GM23248 (cell line): ENCODE results near the gene SEC11C. TPM values are rescaled to one million over a fixed set of nuclear protein-coding genes. Genes with fewer than 3 reads are reported as not detected.
"Not testable (repeated sequence)": the region's sequence is repeated elsewhere in the genome, so short reads cannot be mapped to it uniquely, and the experiment has no call there.

Source experiments
- DNase-seq: peaks from one replicate; pipeline ENCODE4 v3.0.0-alpha.2; 2015
- H2AFZ ChIP-seq: fragments of 200-600 bp; sonication (generic); 2 replicates; pipeline ENCODE4 v1.6.1; 2016; ENCODE audit warnings: antibody characterized with exemption
- H3F3A ChIP-seq: fragments of 200-600 bp; sonication (generic); 2 replicates; pipeline ENCODE4 v1.6.1; 2016; ENCODE audit warnings: mild to moderate bottlenecking, antibody characterized with exemption, mixed run types; ENCODE audit not compliant: insufficient read depth
- H3K27ac ChIP-seq: fragments of 200-600 bp; sonication (generic); 2 replicates; pipeline ENCODE4 v1.5.1; 2016; ENCODE audit warnings: mild to moderate bottlenecking
- H3K27me3 ChIP-seq: fragments of 200-600 bp; sonication (generic); replicated peaks from 2 replicates; pipeline ENCODE4 v1.6.1; 2016; ENCODE audit warnings: mild to moderate bottlenecking; ENCODE audit not compliant: insufficient read depth
- H3K36me3 ChIP-seq: fragments of 200-600 bp; sonication (generic); 2 replicates; pipeline ENCODE4 v1.6.1; 2016; ENCODE audit warnings: low read depth, mild to moderate bottlenecking
- H3K4me1 ChIP-seq: fragments of 200-600 bp; sonication (generic); 2 replicates; pipeline ENCODE4 v1.6.1; 2016; ENCODE audit warnings: mild to moderate bottlenecking; ENCODE audit not compliant: insufficient read depth
- H3K4me2 ChIP-seq: fragments of 200-600 bp; sonication (generic); one replicate; pipeline ENCODE4 v1.6.1; 2016; ENCODE audit warnings: mild to moderate bottlenecking; ENCODE audit not compliant: unreplicated experiment
- H3K4me3 ChIP-seq: fragments of 200-600 bp; sonication (generic); 2 replicates; pipeline ENCODE4 v1.5.1; 2016; ENCODE audit warnings: mild to moderate bottlenecking
- H3K79me2 ChIP-seq: fragments of 200-600 bp; sonication (generic); 2 replicates; pipeline ENCODE4 v1.6.1; 2016; ENCODE audit warnings: mild to moderate bottlenecking; ENCODE audit not compliant: insufficient read depth
- H3K9ac ChIP-seq: fragments of 200-600 bp; sonication (generic); 2 replicates; pipeline ENCODE4 v1.6.1; 2016; ENCODE audit warnings: mild to moderate bottlenecking
- H3K9me2 ChIP-seq: fragments of 200-600 bp; sonication (generic); 2 replicates; pipeline ENCODE4 v1.6.1; 2016; ENCODE audit warnings: mixed run types, mild to moderate bottlenecking, moderate library complexity; ENCODE audit not compliant: insufficient read depth
- H3K9me3 ChIP-seq: fragments of 200-600 bp; sonication (generic); one replicate; pipeline ENCODE4 v1.6.1; 2017; ENCODE audit warnings: low read depth
- H4K20me1 ChIP-seq: fragments of 200-600 bp; sonication (generic); 2 replicates; pipeline ENCODE4 v1.6.0; 2016; ENCODE audit not compliant: insufficient read depth
- EZH2 ChIP-seq: fragments of 200-600 bp; sonication (generic); IDR thresholded peaks from 2 replicates; pipeline ENCODE4 v1.6.1; 2018; ENCODE audit warnings: antibody characterized with exemption, mild to moderate bottlenecking; ENCODE audit not compliant: insufficient read depth, poor library complexity, severe bottlenecking
- EZH2phosphoT487 ChIP-seq: fragments of 200-600 bp; sonication (generic); IDR thresholded peaks from 2 replicates; pipeline ENCODE4 v1.6.1; 2018; ENCODE audit warnings: antibody characterized with exemption, moderate library complexity, mild to moderate bottlenecking, low read depth; ENCODE audit not compliant: insufficient read depth
- WGBS, 2 experiments: methylation state at CpG; one replicate each; pipeline ENCODE4 v1.1.6; 2015 to 2017; ENCODE audit warnings: low lambda C conversion rate in 2 of 2, low coverage in 1 of 2; ENCODE audit errors: missing lambda C conversion rate in 2 of 2; 5-methylcytosine and 5-hydroxymethylcytosine counted together
- in situ Hi-C: fragments of 300-500 bp; cut with MboI; formaldehyde crosslinking; loops from 2 replicates; pipeline ENCODE4 v1.15.0; 2020
- polyA plus RNA-seq: library from polyadenylated mRNA; unstranded; fragments of >200 nt; fragmentation: Nextera tagmentation; extraction: Ambion mirVana; gene quantifications from 2 replicates; pipeline ENCODE4 v1.2.1, GENCODE V29; 2016
- total RNA-seq: library from RNA; depleted of rRNA; stranded (reverse); fragments of >200 nt; shearing (Covaris generic); gene quantifications from 2 replicates; pipeline ENCODE4 v1.2.3, GENCODE V29; 2014

SEC11C gene
- total and polyA plus RNA-seq, 2 experiments from 2014 or later: 7.7 to 63.9 TPM

GRCh38 chr18:59142274-59142673, 2.6 kb downstream of the SEC11C start:
- H3K36me3 ChIP-seq: no peaks in the 10 kb centered on the region
- H3K9me3 ChIP-seq: no peaks in the 10 kb centered on the region
- no peak overlapping the region for H2AFZ ChIP-seq
- H3K27ac ChIP-seq: no peak overlapping the region
- H3F3A ChIP-seq: peaks cover 3% of the 10 kb centered on the region; the same call in 1 of the 2 replicates
- H3K27me3 ChIP-seq: no peaks in the 10 kb centered on the region
- 67 to 68% methylated on average over 6 of the region's 6 CpGs for WGBS, 2 experiments
- H3K4me1 ChIP-seq: no peaks in the 10 kb centered on the region
- H3K4me3 ChIP-seq: no peak overlapping the region
- no peaks in the 10 kb centered on the region for H3K79me2 ChIP-seq
- TF ChIP-seq EZH2 (no peak), EZH2phosphoT487 (no peak)
- in situ Hi-C loops: no loop called here
- H3K4me2 ChIP-seq: no peak overlapping the region
- H4K20me1 ChIP-seq: no peaks in the 10 kb centered on the region
- DNase-seq: no peak
- no peaks in the 10 kb centered on the region for H3K9me2 ChIP-seq
- no peak overlapping the region for H3K9ac ChIP-seq

- H3K27ac ChIP-seq, H3K9ac ChIP-seq, in situ Hi-C loops, H3K4me3 ChIP-seq, H4K20me1 ChIP-seq, H3K9me3 ChIP-seq, DNase-seq, H3K4me2 ChIP-seq, H3F3A ChIP-seq, H2AFZ ChIP-seq, H3K9me2 ChIP-seq, H3K4me1 ChIP-seq, H3K36me3 ChIP-seq, H3K79me2 ChIP-seq, H3K27me3 ChIP-seq: not testable (repeated sequence)
- WGBS, 2 experiments: 92 to 94% methylated on average over 11 of the region's 11 CpGs
Observed at GRCh38 chr18:59142800-59143416, 3.2 kb downstream of the SEC11C start.

DNA sequence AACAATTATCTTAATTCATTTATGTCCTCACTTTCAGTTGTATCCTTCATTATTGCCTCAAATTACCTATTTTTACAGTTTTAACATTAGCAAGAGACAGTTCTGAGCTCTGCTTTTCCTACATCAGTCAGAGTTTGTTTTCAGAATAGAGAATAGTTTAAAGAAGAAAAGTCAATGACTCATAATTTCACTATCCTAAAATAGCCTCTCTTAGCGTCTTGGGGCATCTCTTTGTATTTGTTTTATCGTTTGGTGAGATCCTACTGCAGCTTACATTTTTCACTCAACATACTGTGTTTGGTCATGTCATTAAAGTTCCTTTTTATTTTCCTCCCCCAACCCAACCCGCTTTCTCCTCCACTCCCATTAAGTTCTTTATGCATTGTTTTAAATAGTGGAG, 3.8 kb downstream of the SEC11C start:
- H4K20me1 ChIP-seq: no peaks in the 10 kb centered on the region
- no peak overlapping the region for H3K27ac ChIP-seq
- no peak overlapping the region for H3K9ac ChIP-seq
- H3K4me1 ChIP-seq: no peaks in the 10 kb centered on the region
- H3K9me3 ChIP-seq: no peaks in the 10 kb centered on the region
- DNase-seq: peak; percentile 31
- TF ChIP-seq EZH2phosphoT487 (no peak), EZH2 (no peak)
- peak overlapping the region; percentile 6 for H3K4me2 ChIP-seq
- WGBS, 2 experiments: 54 to 57% methylated on average over 3 of the region's 3 CpGs
- H3K36me3 ChIP-seq: no peaks in the 10 kb centered on the region
- H3F3A ChIP-seq: peaks cover 3% of the 10 kb centered on the region; the same call in 1 of the 2 replicates
- no peaks in the 10 kb centered on the region for H3K79me2 ChIP-seq
- in situ Hi-C loops: no loop called here
- H3K27me3 ChIP-seq: no peaks in the 10 kb centered on the region
- no peak overlapping the region for H2AFZ ChIP-seq
- H3K9me2 ChIP-seq: no peaks in the 10 kb centered on the region
- no peak overlapping the region for H3K4me3 ChIP-seq

DNA sequence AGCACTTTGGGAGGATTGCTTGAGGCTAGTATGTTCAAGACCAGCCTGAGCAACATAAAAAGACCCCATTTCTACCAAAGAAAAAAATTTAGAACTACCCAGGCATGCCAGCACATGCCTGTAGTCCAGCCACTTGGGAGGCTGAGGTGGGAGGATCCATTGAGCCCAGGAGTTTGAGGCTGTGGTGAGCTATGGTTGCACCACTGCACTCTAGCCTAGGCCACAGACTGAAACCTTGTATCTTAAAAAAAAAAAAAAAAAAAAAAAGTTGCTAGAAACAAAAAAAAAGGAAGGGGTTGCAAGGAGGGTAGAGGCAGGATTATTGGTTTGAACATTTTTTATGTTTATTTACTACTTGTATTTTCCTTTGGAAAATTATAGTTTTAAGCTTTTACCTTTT, 4.8 kb downstream of the SEC11C start:
- DNase-seq: no peak
- Histone ChIP-seq H3K4me3 (no peak overlapping the region), H3K9me3 (no peaks in the 10 kb centered on the region), H3K36me3 (no peaks in the 10 kb centered on the region), H4K20me1 (no peaks in the 10 kb centered on the region), H3K27ac (no peak overlapping the region), H3K79me2 (no peaks in the 10 kb centered on the region), H3K27me3 (no peaks in the 10 kb centered on the region), H3F3A (peaks cover 3% of the 10 kb centered on the region; the same call in 1 of the 2 replicates), H3K9me2 (no peaks in the 10 kb centered on the region), H3K9ac (no peak overlapping the region), H2AFZ (no peak overlapping the region), H3K4me2 (no peak overlapping the region), H3K4me1 (no peaks in the 10 kb centered on the region)
- TF ChIP-seq EZH2: no peak
- in situ Hi-C loops: no loop called here

GRCh38 chr18:59145055-59145454, 5.4 kb downstream of the SEC11C start:
- WGBS, 2 experiments: 80 to 83% methylated on average over 4 of the region's 4 CpGs

More at GRCh38 chr18:59145055-59145454, 5.4 kb downstream of the SEC11C start:
- TF ChIP-seq EZH2phosphoT487 (no peak), EZH2 (no peak)
- in situ Hi-C loops: no loop called here
- no peak for DNase-seq
- no peak overlapping the region for H3K27ac ChIP-seq
- no peaks in the 10 kb centered on the region for H4K20me1 ChIP-seq
- no peaks in the 10 kb centered on the region for H3K27me3 ChIP-seq
- H3K9me2 ChIP-seq: no peaks in the 10 kb centered on the region
- no peak overlapping the region for H3K9ac ChIP-seq
- no peaks in the 10 kb centered on the region for H3K79me2 ChIP-seq
- H3K4me1 ChIP-seq: no peaks in the 10 kb centered on the region
- no peak overlapping the region for H3K4me2 ChIP-seq
- peaks cover 3% of the 10 kb centered on the region; the same call in 1 of the 2 replicates for H3F3A ChIP-seq
- H3K4me3 ChIP-seq: no peak overlapping the region
- H3K36me3 ChIP-seq: no peaks in the 10 kb centered on the region
- H3K9me3 ChIP-seq: no peaks in the 10 kb centered on the region
- H2AFZ ChIP-seq: no peak overlapping the region
